NCI-H187 (cell line): ENCODE measurements around the gene BEX5.
"Not testable (repeated sequence)": the region's sequence is repeated elsewhere in the genome, so short reads cannot be mapped to it uniquely, and the experiment has no call there.

Experiments used
- DNase-seq, 2 experiments: peaks; one replicate each; lab custom pipeline; 2025; lab: John Stamatoyannopoulos, UW

Gene BEX5

GRCh38 chrX:102155806-102156179, at the start of gene BEX5:
Gene BEX5 (minus strand): TSS chrX:102155977. CDS start chrX:102154265, 1,712 bp downstream.
- peak; percentile 18 to 47 for DNase-seq

- DNase-seq, result no peak
Measured at GRCh38 chrX:102185967-102186720, 30.4 kb upstream of the BEX5 start.

GRCh38 chrX:102154900-102155805, 624 bp downstream of the BEX5 start:
- DNase-seq, result no peak

GRCh38 chrX:102154218-102154860, 1.4 kb downstream of the BEX5 start:
- peak in 1 of 2 experiments; percentile 5 for DNase-seq

GRCh38 chrX:102142274-102142673, 13.5 kb downstream of the BEX5 start, which contains the start of gene TCEAL6:
Gene TCEAL6 (minus strand): TSS chrX:102142481.
- not testable (repeated sequence) for DNase-seq

GRCh38 chrX:102141631-102142030, 14.1 kb downstream of the BEX5 start:
- DNase-seq, result not testable (repeated sequence)

GRCh38 chrX:102140876-102141275, 14.9 kb downstream of the BEX5 start:
- DNase-seq, result not testable (repeated sequence)

GRCh38 chrX:102138064-102138463, 17.7 kb downstream of the BEX5 start:
- no peak for DNase-seq

GRCh38 chrX:102129473-102129872, 26.3 kb downstream of the BEX5 start:
- no peak for DNase-seq

GRCh38 chrX:102126863-102127262, 28.9 kb downstream of the BEX5 start:
- no peak for DNase-seq

GRCh38 chrX:102126080-102126818, 29.5 kb downstream of the BEX5 start:
- DNase-seq, result not testable (repeated sequence)

- DNase-seq, result not testable (repeated sequence)
Measured at GRCh38 chrX:102125436-102125835, 30.3 kb downstream of the BEX5 start, which contains the start of gene TCEAL2. Gene TCEAL2 (plus strand): TSS chrX:102125679. CDS start chrX:102126831, 1,152 bp downstream.

- not testable (repeated sequence) for DNase-seq
Measured at GRCh38 chrX:102125014-102125413, 30.8 kb downstream of the BEX5 start.

GRCh38 chrX:102115748-102116147, 40.0 kb downstream of the BEX5 start:
- no peak for DNase-seq

- no peak for DNase-seq
Measured at GRCh38 chrX:102113367-102113766, 42.4 kb downstream of the BEX5 start.
